Psoas muscle (tissue), 8 donors: ENCODE data around the gene RAB11FIP3. TPM values are rescaled to one million over a fixed set of nuclear protein-coding genes. Genes with fewer than 3 reads are reported as not detected.

Source experiments
- ATAC-seq, 4 donors: fragments of 200-7000 bp; cut with Tn5 transposase; one replicate each; pipeline ENCODE4 v1.9.1; 2020; ENCODE audit warnings: moderate library complexity in 3 of 4, mild to moderate bottlenecking in 2 of 4
- DNase-seq, 2 donors: peaks; one replicate each; pipeline ENCODE4 v3.0.0-alpha.2; 2020
- H3K27ac ChIP-seq: fragments of 200-600 bp; one replicate; pipeline ENCODE4 v1.8.0; 2022
- H3K27me3 ChIP-seq, 3 donors: fragments of 200-600 bp in 1 of 3; one replicate each; pipeline versions ENCODE4 v1.6.1 to v1.8.0; 2013 to 2022; ENCODE audit warnings: low read length in 2 of 3, mild to moderate bottlenecking in 2 of 3, moderate library complexity in 1 of 3; ENCODE audit not compliant: insufficient read depth in 3 of 3
- H3K36me3 ChIP-seq, 2 donors: fragments of 200-600 bp in 1 of 2; one replicate each; pipeline versions ENCODE4 v1.6.1 to v1.8.0; 2013 to 2022; ENCODE audit warnings: low read depth in 1 of 2, mild to moderate bottlenecking in 1 of 2, moderate library complexity in 1 of 2; ENCODE audit not compliant: insufficient read depth in 1 of 2
- H3K4me1 ChIP-seq: fragments of 200-600 bp; one replicate; pipeline ENCODE4 v1.8.0; 2022
- H3K4me3 ChIP-seq: fragments of 200-600 bp; one replicate; pipeline ENCODE4 v1.8.0; 2022; ENCODE audit warnings: mild to moderate bottlenecking
- H3K9me3 ChIP-seq: fragments of 200-600 bp; one replicate; pipeline ENCODE4 v1.8.0; 2022
- CTCF ChIP-seq: fragments of 200-600 bp; IDR thresholded peaks from one replicate; pipeline ENCODE4 v1.8.0; 2022; ENCODE audit warnings: antibody characterized with exemption
- WGBS, 3 donors: extraction: QIAGEN DNeasy Blood & Tissue Kit; methylation state at CpG; one replicate each; pipeline versions ENCODE4 v1.1.6 to v1.1.7; 2013; 5-methylcytosine and 5-hydroxymethylcytosine counted together
- intact Hi-C, 2 donors: fragments of 100-400 bp; cut with DNase I; formaldehyde crosslinking; loops; one replicate each; pipeline versions ENCODE4 v1.11.0 to v1.14.2; 2022
- polyA plus RNA-seq, 3 donors: library from polyadenylated mRNA; stranded (reverse); fragments of 200-250 nt; gene quantifications; one replicate each; pipeline ENCODE4 v1.2.3, GENCODE V29; 2013
- total RNA-seq, 4 donors: library from RNA; stranded (reverse); fragmentation: NEBNext Ultra II Directional in 2 of 4; extraction: Animal tissue kit (Norgen Biotek cat#: 25700) in 2 of 4; gene quantifications; one replicate each; pipeline versions ENCODE4 v1.2.1 to v1.2.4, GENCODE V29; 2021 to 2023
- donor health status: healthy with polysubstance abuse.
- donor health status: DM: no; HTN: no; CAD: no; lungs with moderate emphysema.
- donor health status: Bipolar disorder and iron deficiency.
- donor health status: healthy.
- donor health status: DM: yes; HTN: yes; CAD: no.
- donor health status: DM: no; HTN: no; CAD: no.
- donor health status: DM: no; HTN: no; CAD: no.
- donor health status: DM: yes; HTN: yes; CAD: no.

RAB11FIP3 gene
- total and polyA plus RNA-seq, 7 donors = 20.3 to 89.5 (median 44.7) TPM

GRCh38 chr16:533391-534123 is 108.1 kb downstream of the RAB11FIP3 start:
- 40 to 63% (median 44%) methylated on average over 27 to 30 of the region's 30 CpGs for WGBS, 3 donors
- Histone ChIP-seq H3K36me3 (peaks cover 0 to 14% of the 10 kb centered on the region in 2 donors), H3K4me3 (peak overlapping the region; percentile 45), H3K4me1 (peaks cover 56% of the 10 kb centered on the region), H3K9me3 (no peaks in the 10 kb centered on the region), H3K27ac (peak overlapping the region; percentile 85), H3K27me3 (no peaks in the 10 kb centered on the region)
- no peak for TF ChIP-seq CTCF
- ATAC-seq (no peak), DNase-seq (no peak)
- intact Hi-C loops = no loop called here

GRCh38 chr16:534135-534534 is 108.7 kb downstream of the RAB11FIP3 start:
- peak overlapping the region; percentile 85 for H3K27ac ChIP-seq
- no peak for TF ChIP-seq CTCF
- no peaks in the 10 kb centered on the region for H3K9me3 ChIP-seq
- H3K4me1 ChIP-seq = peaks cover 51% of the 10 kb centered on the region
- no peaks in the 10 kb centered on the region for H3K27me3 ChIP-seq
- DNase-seq = peak; percentile 75 to 90
- peak; percentile 48 to 65 (median 58) for ATAC-seq
- peaks cover 0 to 14% of the 10 kb centered on the region in 2 donors for H3K36me3 ChIP-seq
- WGBS, 3 donors = 27 to 57% (median 37%) methylated on average over 19 to 21 of the region's 21 CpGs
- peak overlapping the region; percentile 45 for H3K4me3 ChIP-seq
- intact Hi-C loops = no loop called here

- intact Hi-C loops = no loop called here
- Histone ChIP-seq H3K36me3 (peaks cover 0 to 14% of the 10 kb centered on the region in 2 donors), H3K4me3 (peak overlapping the region; percentile 45), H3K27me3 (no peaks in the 10 kb centered on the region), H3K9me3 (no peaks in the 10 kb centered on the region), H3K4me1 (peaks cover 42% of the 10 kb centered on the region), H3K27ac (peak overlapping the region; percentile 85)
- WGBS, 3 donors = 63 to 78% (median 64%) methylated on average over 27 of the region's 27 CpGs
- peak; percentile 79 to 88 (median 84) for ATAC-seq
- peak in 1 of 2 donors; percentile 89 for DNase-seq
- TF ChIP-seq CTCF = no peak
Observed at GRCh38 chr16:534856-535445, 109.5 kb downstream of the RAB11FIP3 start.

GRCh38 chr16:535446-536405 is 110.3 kb downstream of the RAB11FIP3 start:
- peak; percentile 17 for TF ChIP-seq CTCF
- intact Hi-C loops = no loop called here

More at GRCh38 chr16:535446-536405, 110.3 kb downstream of the RAB11FIP3 start:
- peaks cover 36% of the 10 kb centered on the region for H3K4me1 ChIP-seq
- 50 to 64% (median 53%) methylated on average over 34 to 39 of the region's 39 CpGs for WGBS, 3 donors
- H3K27me3 ChIP-seq = no peaks in the 10 kb centered on the region
- peak overlapping the region; percentile 85 for H3K27ac ChIP-seq
- DNase-seq (peak; percentile 82 to 91), ATAC-seq (peak; percentile 79 to 87 (median 83))
- peak overlapping the region; percentile 45 for H3K4me3 ChIP-seq
- no peaks in the 10 kb centered on the region for H3K9me3 ChIP-seq
- peaks cover 0 to 20% of the 10 kb centered on the region in 2 donors for H3K36me3 ChIP-seq
